ENCODE data around the gene ZBTB47.
A peak's percentile ranks its signal among the peaks of the same experiment; 100 is the strongest.

DNA sequence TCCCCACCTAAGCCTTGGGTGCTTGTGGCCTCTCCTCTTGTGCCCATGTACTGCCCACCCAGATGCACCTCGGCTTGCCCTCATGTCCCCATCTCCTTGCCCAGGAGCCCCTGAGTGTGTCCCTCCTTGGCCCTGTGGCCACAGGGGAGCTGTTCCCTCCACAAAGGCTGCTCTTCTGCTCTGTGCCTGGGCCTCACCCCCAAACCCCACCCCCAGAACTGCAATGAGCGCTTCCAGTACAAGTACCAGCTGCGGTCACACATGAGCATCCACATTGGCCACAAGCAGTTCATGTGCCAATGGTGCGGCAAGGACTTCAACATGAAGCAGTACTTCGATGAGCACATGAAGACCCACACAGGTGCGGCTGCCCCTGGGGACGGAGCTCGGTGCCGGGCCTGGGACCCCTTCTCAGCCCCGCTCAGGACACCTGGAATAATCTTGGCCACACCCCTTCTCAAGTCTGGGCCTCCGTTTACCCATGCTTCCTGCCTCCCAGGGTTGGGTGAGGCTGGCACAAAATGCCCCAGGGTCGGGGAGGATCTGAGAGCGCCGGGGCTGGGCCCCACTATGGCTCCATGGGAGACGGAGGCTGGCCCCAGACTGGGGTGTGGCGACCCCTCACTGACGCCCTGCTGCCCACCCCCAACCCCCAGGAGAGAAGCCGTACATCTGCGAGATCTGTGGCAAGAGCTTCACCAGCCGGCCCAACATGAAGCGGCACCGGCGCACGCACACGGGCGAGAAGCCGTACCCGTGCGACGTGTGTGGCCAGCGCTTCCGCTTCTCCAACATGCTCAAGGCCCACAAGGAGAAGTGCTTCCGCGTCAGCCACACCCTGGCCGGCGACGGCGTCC lies 10.3 kb downstream of the ZBTB47 start:
- TF ChIP-seq RAD51 (IDR thresholded peaks at IDR 0.05) (no peak), POLR2A (IDR thresholded peaks at IDR 0.05; ENCODE audit: low read depth, low read length) (peak; percentile 50; the same call in 1 of the 2 replicates), GABPA (IDR thresholded peaks at IDR 0.05; ENCODE audit: low read depth) (no peak), EZH2 (IDR thresholded peaks at IDR 0.05; ENCODE audit: borderline replicate concordance, control insufficient read depth, low read depth, low read length) (no peak), FOXK2 (IDR thresholded peaks at IDR 0.05) (no peak)
- TF ChIP-seq, protein P1, sequence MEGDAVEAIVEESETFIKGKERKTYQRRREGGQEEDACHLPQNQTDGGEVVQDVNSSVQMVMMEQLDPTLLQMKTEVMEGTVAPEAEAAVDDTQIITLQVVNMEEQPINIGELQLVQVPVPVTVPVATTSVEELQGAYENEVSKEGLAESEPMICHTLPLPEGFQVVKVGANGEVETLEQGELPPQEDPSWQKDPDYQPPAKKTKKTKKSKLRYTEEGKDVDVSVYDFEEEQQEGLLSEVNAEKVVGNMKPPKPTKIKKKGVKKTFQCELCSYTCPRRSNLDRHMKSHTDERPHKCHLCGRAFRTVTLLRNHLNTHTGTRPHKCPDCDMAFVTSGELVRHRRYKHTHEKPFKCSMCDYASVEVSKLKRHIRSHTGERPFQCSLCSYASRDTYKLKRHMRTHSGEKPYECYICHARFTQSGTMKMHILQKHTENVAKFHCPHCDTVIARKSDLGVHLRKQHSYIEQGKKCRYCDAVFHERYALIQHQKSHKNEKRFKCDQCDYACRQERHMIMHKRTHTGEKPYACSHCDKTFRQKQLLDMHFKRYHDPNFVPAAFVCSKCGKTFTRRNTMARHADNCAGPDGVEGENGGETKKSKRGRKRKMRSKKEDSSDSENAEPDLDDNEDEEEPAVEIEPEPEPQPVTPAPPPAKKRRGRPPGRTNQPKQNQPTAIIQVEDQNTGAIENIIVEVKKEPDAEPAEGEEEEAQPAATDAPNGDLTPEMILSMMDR (IDR thresholded peaks at IDR 0.05 in 2 of 3, conservative IDR thresholded peaks at IDR 0.05 in 1 of 3; ENCODE audit: control insufficient read depth in 2 of 3, extremely low read depth in 1 of 3, insufficient read depth in 1 of 3, low read depth in 3 of 3, low read length in 3 of 3), result no peak

Measured in GM12878 (cell line).